ENCODE measurements around the gene MAGI2.

DNA sequence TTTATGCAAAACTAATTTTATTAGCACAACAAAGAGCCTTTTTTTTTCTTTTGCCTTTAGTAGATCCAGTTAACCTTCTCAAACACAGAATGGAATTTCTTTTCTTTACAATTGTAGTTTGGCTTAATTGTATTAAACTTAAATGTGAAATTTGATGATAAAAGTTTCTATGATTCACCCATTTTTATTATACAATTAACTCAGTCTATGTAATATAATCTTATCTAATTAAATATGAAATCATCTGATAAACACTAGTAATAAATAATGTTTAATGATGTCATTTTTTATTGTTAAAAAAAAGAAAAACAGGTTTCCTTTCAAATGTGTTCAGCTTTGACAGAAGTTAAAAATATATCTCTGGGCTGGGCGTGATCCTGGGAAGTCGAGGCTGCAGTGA is 1095.8 kb downstream of the MAGI2 start:
- TF ChIP-seq POLR2A (IDR thresholded peaks at IDR 0.05): no peak
- TF ChIP-seq, protein P1, sequence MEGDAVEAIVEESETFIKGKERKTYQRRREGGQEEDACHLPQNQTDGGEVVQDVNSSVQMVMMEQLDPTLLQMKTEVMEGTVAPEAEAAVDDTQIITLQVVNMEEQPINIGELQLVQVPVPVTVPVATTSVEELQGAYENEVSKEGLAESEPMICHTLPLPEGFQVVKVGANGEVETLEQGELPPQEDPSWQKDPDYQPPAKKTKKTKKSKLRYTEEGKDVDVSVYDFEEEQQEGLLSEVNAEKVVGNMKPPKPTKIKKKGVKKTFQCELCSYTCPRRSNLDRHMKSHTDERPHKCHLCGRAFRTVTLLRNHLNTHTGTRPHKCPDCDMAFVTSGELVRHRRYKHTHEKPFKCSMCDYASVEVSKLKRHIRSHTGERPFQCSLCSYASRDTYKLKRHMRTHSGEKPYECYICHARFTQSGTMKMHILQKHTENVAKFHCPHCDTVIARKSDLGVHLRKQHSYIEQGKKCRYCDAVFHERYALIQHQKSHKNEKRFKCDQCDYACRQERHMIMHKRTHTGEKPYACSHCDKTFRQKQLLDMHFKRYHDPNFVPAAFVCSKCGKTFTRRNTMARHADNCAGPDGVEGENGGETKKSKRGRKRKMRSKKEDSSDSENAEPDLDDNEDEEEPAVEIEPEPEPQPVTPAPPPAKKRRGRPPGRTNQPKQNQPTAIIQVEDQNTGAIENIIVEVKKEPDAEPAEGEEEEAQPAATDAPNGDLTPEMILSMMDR (IDR thresholded peaks at IDR 0.05): no peak

Measured in esophagus squamous epithelium (tissue), 4 donors.